AG04449 (cell line): ENCODE results near the gene PRKN.

ENCODE experiments used
- CTCF ChIA-PET: fragments of 350-600 bp; formaldehyde crosslinking; extraction: SDS; loops from one replicate; lab custom pipeline; 2021; ENCODE audit warnings: antibody characterized with exemption; lab: Yijun Ruan, JAX
- POLR2A ChIA-PET: fragments of 400-600, 350-600 bp; formaldehyde crosslinking; extraction: SDS; loops from one replicate; lab custom pipeline; 2020; ENCODE audit warnings: antibody characterized with exemption, inconsistent platforms; lab: Yijun Ruan, JAX
- DNase-seq: peaks from one replicate; pipeline ENCODE4 v3.0.0-alpha.2; 2010; ENCODE audit warnings: low read depth, low spot score
- H3K4me3 ChIP-seq: 2 replicates; pipeline ENCODE4 v1.5.1; 2011; ENCODE audit warnings: low read depth, mild to moderate bottlenecking, control low read depth, low read length
- CTCF ChIP-seq: IDR thresholded peaks from one replicate; pipeline ENCODE4 v1.5.1; 2011; ENCODE audit warnings: mild to moderate bottlenecking, moderate library complexity, low read length, control low read depth, inconsistent platforms; ENCODE audit not compliant: insufficient read depth; ENCODE audit errors: missing control alignments

The PRKN gene

GRCh38 chr6:161378115-161378514, 1349.5 kb downstream of the PRKN start:
- no peak for TF ChIP-seq CTCF
- no peak for DNase-seq
- ChIA-PET CTCF (no interaction called here), POLR2A (no interaction called here)
- no peak overlapping the region for H3K4me3 ChIP-seq

DNA sequence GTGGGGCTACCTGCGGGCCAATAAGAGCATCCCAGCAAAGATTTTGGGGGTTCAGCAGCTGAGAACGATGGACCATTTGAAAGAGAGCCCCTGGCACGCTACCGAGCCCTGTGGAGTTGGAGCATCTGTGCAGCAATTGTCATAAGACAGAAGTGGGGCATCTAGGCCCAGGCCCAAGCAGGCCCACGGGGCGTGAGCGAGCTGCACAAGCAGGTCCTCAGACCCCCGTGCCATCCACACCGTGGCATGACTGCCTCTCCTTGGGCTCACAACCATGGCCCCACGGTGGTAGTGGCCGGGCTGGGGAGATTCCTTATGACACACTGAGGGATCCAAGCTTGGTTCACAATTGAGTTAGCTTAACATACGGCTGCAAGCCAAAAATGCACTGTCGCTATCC, 1350.5 kb downstream of the PRKN start:
- no peak overlapping the region for H3K4me3 ChIP-seq
- DNase-seq = no peak
- ChIA-PET POLR2A (no interaction called here), CTCF (interaction anchor here (0.7 to 7.8 kb wide), 4 partner anchors 224 to 858 kb away, joined by 3 to 315 read pairs (median 80); no protein-coding TSS in a partner anchor)
- no peak for TF ChIP-seq CTCF

DNA sequence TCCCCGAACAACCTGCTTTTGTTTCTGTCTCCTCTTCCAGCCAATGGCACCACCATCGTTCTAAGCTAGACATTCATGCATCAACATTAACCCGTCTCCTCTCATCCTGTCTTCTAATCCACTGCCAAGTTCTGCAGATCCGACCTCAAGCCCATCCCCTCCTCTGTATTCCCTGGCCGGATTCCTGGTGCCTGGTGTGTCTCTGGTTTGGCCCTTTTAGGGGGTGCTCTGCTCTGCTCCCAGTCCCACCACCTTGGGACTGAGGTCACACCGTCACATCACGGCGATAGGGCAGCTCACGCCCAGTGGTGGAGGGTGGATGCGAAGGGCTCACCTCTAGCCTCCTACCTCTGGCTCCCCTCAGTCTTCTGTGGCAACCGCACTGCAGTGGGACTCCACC, 1351.2 kb downstream of the PRKN start:
- no peak overlapping the region for H3K4me3 ChIP-seq
- ChIA-PET POLR2A (no interaction called here), CTCF (interaction anchor here (0.8 to 7.8 kb wide), 4 partner anchors 42 to 857 kb away, joined by 3 to 315 read pairs (median 80); no protein-coding TSS in a partner anchor)
- no peak for TF ChIP-seq CTCF
- DNase-seq = no peak

- no peak for DNase-seq
- POLR2A ChIA-PET = no interaction called here
Observed at GRCh38 chr6:161374971-161375873, 1352.3 kb downstream of the PRKN start.

DNA sequence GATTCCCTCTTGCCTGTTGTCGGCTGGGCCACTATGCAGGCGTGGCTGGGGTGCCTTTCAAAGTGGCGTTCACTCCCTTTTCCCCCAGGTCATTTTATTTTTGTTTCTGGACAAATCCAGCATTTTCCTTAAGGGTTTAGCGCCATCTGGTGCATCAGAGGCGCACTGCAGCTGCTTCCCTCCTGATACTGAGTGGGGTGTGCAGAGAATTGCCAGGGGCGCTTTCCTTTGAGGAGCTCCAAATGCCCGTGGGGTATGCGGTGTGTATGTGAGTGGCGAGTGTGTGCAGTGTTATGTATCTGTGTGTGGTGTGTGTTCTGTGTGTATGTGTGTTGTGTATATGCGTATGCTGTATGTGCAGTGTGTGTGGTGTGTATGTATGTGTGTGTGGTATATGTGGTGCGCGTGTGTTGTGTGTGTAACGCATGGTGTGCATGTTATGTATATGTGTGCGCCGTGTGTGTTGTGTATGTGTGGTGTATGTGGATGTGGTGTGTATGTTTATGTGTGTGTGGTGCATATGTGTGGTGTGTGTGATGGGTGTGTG, 1353.6 kb downstream of the PRKN start:
- DNase-seq = no peak
- ChIA-PET POLR2A (no interaction called here), CTCF (interaction anchor here (0.7 to 7.8 kb wide), 45 partner anchors 10 to 1285 kb away, joined by 3 to 315 read pairs (median 4); partner anchors contain the start of gene AGPAT4)
- peak; percentile 84 for TF ChIP-seq CTCF
- no peak overlapping the region for H3K4me3 ChIP-seq

More at GRCh38 chr6:161374971-161375873, 1352.3 kb downstream of the PRKN start:
- TF ChIP-seq CTCF = peak; percentile 34
- CTCF ChIA-PET = interaction anchor here (0.8 to 7.8 kb wide), 19 partner anchors 9 to 860 kb away, joined by 3 to 315 read pairs (median 5); no protein-coding TSS in a partner anchor
- peak overlapping the region; percentile 8; the same call in 1 of the 2 replicates for H3K4me3 ChIP-seq

DNA sequence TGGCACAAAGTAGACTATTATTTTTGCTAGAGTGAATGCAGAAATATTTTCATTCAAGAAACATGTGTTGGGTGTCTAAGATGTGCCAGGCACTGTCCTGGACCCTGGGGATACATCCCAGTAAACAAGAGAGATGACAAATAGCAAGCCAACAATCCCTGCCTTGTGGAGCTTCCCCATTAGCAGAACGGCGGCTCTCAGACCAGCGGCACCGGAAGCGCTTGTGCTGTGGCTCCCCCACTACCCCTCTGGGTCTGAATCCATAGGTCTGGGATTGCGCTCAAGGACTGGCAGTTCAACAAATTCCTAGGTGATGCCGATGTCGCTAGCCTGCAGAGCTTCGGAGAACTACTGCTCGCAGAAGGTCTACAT, 1355.2 kb downstream of the PRKN start:
- DNase-seq = no peak
- no peak overlapping the region for H3K4me3 ChIP-seq
- no peak for TF ChIP-seq CTCF
- POLR2A ChIA-PET = no interaction called here
- CTCF ChIA-PET = interaction anchor here (1.2 to 7.8 kb wide), 20 partner anchors 9 to 852 kb away, joined by 3 to 315 read pairs (median 9); partner anchors contain the start of gene AGPAT4
